Brain microvascular endothelial cell (primary cell): ENCODE measurements around the gene FAXC.

ENCODE experiments used
- DNase-seq: peaks from one replicate; pipeline ENCODE4 v3.0.0-alpha.2; 2020
- H3K27ac ChIP-seq: fragments of 250-450 bp; sonication (Bioruptor Pico); 2 replicates; pipeline ENCODE4 v1.5.1; 2020; ENCODE audit warnings: mild to moderate bottlenecking, moderate library complexity
- H3K27me3 ChIP-seq: fragments of 250-450 bp; sonication (Bioruptor Pico); replicated peaks from 2 replicates; pipeline ENCODE4 v1.5.1; 2020; ENCODE audit warnings: mild to moderate bottlenecking
- H3K36me3 ChIP-seq: fragments of 250-450 bp; sonication (Bioruptor Pico); replicated peaks from 2 replicates; pipeline ENCODE4 v1.5.1; 2020; ENCODE audit warnings: mild to moderate bottlenecking
- H3K4me3 ChIP-seq: 2 replicates; pipeline ENCODE4 v1.5.1; 2011; ENCODE audit warnings: low read depth, mild to moderate bottlenecking, control low read depth, low read length, moderate library complexity
- CTCF ChIP-seq: IDR thresholded peaks from 2 replicates; pipeline ENCODE4 v1.5.1; 2011; ENCODE audit warnings: low read depth, mild to moderate bottlenecking, moderate library complexity, low read length, control low read depth, inconsistent platforms; ENCODE audit errors: missing control alignments
- in situ Hi-C: cut with HindIII; loops from 2 replicates; pipeline ENCODE4 v1.10.0; 2017; ENCODE audit warnings: low sequenced_read_pairs, low pct_ligation_motif_present

The FAXC gene

GRCh38 chr6:99384507-99384906 is 35.0 kb upstream of the FAXC start:
- Histone ChIP-seq H3K36me3 (no peaks in the 10 kb centered on the region), H3K27ac (no peak overlapping the region), H3K4me3 (no peak overlapping the region), H3K27me3 (no peaks in the 10 kb centered on the region)
- in situ Hi-C loops, result no loop called here
- no peak for TF ChIP-seq CTCF
- no peak for DNase-seq

GRCh38 chr6:99378636-99379035 is 29.2 kb upstream of the FAXC start:
- H3K4me3 ChIP-seq, result no peak overlapping the region
- no peak for DNase-seq
- in situ Hi-C loops, result no loop called here
- H3K27me3 ChIP-seq, result no peaks in the 10 kb centered on the region
- H3K36me3 ChIP-seq, result no peaks in the 10 kb centered on the region
- H3K27ac ChIP-seq, result no peak overlapping the region
- TF ChIP-seq CTCF, result no peak

GRCh38 chr6:99369533-99369932 is 20.1 kb upstream of the FAXC start:
- no peaks in the 10 kb centered on the region for H3K27me3 ChIP-seq
- in situ Hi-C loops, result no loop called here
- no peaks in the 10 kb centered on the region for H3K36me3 ChIP-seq
- no peak for TF ChIP-seq CTCF
- DNase-seq, result no peak
- no peak overlapping the region for H3K4me3 ChIP-seq
- H3K27ac ChIP-seq, result no peak overlapping the region

DNA sequence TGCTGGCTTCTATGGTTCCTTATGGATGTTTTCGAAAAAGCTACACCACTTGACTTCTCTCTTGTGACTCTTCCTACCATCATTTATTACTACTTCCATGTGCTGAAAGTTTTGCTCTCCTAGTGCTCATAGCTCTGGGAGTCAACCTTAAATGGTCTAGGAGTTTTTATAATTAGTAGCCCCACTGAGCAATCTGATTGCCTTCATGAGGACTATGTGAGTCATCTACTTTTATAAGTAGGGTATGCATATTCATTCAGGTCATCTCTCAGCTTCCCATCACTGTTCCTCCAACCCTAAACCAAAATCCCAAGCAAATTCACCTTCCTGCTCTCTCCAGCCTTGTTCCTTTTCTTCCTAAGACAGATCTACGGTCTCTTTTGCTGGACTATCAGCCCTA is 17.4 kb upstream of the FAXC start:
- DNase-seq, result no peak
- in situ Hi-C loops, result no loop called here
- Histone ChIP-seq H3K36me3 (no peaks in the 10 kb centered on the region), H3K27ac (no peak overlapping the region), H3K27me3 (no peaks in the 10 kb centered on the region), H3K4me3 (no peak overlapping the region)
- no peak for TF ChIP-seq CTCF

DNA sequence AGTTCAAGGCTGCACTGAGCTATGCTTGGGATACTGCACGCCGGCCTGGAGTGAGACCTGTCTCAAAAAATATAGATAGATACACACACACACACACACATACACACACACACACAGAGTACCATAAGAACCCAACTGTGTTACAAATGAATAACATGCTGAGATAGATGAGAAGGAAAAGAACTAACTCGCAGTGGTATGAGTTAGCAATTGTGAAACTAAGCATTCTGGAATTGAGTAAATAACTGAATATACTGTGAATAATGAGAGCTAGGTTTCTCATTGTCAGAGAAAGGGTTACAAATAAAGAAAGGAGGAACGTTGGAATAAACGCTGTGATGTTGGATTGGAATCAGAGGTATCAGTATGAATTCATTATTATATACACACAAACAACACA is 14.6 kb upstream of the FAXC start:
- Histone ChIP-seq H3K27me3 (no peaks in the 10 kb centered on the region), H3K27ac (no peak overlapping the region), H3K36me3 (no peaks in the 10 kb centered on the region), H3K4me3 (no peak overlapping the region)
- TF ChIP-seq CTCF, result no peak
- no peak for DNase-seq
- in situ Hi-C loops, result no loop called here

DNA sequence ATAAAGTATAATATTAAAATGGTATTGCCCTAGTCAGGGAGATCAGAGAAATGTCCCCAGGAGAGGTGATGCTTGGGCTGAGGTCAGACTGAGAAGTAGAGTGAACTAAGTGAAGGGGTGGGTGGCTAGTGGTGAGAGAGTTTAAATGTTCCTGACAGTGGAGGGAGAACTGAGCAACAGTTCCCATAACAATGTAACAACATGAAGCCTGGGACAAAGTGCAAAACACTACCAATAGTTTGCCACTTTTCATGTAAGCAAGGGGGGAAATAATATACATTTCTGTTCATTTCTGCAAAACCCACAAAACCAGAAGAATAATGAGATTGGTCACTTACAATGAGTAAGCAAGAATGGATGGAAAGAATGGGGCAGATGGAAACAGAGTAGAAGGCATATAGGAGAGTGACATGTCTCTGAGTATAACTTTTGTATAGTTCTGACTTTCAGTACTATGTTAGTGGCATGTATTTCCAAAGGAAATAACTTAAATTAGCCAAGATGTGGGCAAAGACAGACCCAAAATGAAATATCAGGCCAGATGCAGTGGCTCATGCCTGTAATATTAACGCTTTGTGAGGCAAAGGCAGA is 13.3 kb upstream of the FAXC start:
- H3K4me3 ChIP-seq, result no peak overlapping the region
- TF ChIP-seq CTCF, result no peak
- no peak overlapping the region for H3K27ac ChIP-seq
- no peaks in the 10 kb centered on the region for H3K27me3 ChIP-seq
- no peak for DNase-seq
- no peaks in the 10 kb centered on the region for H3K36me3 ChIP-seq
- in situ Hi-C loops, result no loop called here
